GM18505 (cell line): ENCODE data around the gene PACS2.

Source experiments
- ATAC-seq: cut with Tn5 transposase; IDR thresholded peaks from one replicate; pipeline ENCODE4 v1.9.1; 2021; ENCODE audit not compliant: unreplicated experiment
- POLR2A ChIP-seq: IDR thresholded peaks from 4 replicates; pipeline ENCODE4 v1.6.1; 2011; ENCODE audit warnings: borderline replicate concordance; ENCODE audit not compliant: insufficient read depth, insufficient read length; ENCODE audit errors: extremely low read depth

PACS2 gene

DNA sequence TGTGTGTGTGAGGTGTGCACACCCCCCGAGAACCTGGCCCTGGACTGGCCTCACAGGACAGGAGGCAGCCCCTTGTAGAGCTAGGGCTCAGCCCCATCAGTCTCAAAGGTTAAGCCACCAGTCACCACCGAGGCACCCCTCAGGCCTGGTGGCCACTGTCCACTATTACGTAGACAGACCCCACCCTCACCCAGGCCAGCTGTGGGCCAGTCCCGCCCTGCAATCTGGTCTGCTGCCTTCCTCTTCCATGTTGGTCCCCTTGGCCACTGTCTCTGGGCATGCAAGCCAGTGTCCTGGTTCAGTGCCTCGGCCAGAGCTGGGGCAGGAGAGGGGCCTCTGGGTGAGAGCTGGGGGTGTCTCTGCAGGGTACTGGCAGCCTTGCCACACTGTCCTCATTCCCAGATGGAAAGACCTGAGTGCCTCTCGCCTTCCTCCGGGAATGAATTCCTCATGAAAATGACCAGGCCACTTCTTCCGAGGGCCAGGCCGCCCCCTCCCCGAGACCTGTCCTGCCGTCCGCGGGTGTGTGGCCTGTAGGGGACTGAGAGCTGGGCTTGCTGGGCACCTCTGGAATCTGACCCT, 82.9 kb downstream of the PACS2 start:
- no peak for ATAC-seq
- no peak for TF ChIP-seq POLR2A

DNA sequence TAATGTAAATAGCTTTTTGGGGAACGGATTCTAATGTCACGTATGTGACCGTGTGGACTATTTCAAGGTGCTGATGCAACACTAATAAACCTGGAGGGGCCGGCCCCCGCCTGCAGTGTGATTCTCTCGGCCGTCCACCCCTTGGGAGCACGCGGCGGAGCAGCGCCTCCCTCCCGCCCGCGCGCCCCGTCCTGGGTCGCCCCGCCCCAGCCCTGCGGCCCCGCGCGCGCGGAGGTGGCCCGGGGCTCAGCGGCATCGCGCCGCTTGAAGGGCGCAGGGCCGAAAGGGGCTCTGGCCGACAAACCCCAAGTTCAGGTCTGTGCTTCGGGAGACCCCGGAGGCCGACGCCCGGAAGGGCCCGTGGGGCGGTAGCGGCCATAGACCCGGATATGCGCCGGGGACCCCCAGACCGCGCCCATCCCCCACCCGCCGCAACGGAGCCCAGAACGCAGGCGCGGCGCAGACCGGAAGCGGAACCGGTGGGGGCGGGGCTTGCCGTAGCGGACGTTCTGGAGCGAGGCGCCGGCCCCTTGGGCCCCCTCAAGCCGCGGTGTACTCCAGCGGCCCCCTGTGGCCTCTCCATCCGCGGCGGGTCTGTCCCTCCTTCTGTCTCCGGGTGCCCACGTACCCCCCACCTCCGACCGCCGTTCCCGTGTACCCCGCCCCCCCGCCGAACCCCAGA, 83.6 kb downstream of the PACS2 start, which contains the start of gene TEX22:
TSS of gene TEX22 (plus strand) at position 495 of the 682 bp plus-strand sequence. CDS start 803 bp downstream, outside the sequence.
- TF ChIP-seq POLR2A: peak; percentile 89
- peak; percentile 80 for ATAC-seq

DNA sequence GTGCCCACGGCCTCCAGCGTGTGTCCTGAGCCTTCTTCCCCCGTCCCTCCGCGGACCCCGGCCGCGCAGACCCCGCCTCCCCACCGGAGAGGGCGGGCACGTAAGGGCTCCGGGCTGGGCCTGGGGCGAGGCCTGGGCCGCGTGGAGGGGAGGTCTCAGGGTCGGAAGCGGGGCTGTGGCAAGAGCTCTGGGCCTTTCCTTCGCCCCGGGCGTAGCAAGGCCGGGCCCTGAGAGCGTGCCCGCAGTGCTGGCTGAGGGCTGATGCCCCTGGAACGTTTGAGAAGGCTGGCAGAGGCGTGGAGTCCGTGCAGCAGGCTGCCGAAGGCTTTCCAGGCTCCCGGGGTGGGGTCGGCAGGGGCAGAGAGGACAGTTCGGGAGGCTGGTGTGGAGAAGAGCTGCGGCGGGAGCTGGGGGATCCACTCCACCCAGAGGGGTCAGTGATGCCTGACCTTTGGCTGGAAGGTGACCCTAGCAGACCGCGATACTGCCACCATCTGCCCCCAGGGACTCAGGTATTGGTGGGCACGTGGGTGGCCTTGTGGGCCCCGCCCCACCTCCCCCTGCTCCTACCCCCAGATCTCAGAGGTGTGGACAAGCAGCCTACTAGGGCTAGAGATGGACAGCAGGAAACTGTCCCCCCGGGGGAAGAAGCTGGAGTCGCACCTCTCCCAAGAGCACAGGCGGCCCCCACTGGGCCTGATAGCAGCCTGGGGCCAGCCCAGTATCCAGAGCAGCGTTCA, 84.3 kb downstream of the PACS2 start:
- TF ChIP-seq POLR2A: no peak
- peak; percentile 31 for ATAC-seq

DNA sequence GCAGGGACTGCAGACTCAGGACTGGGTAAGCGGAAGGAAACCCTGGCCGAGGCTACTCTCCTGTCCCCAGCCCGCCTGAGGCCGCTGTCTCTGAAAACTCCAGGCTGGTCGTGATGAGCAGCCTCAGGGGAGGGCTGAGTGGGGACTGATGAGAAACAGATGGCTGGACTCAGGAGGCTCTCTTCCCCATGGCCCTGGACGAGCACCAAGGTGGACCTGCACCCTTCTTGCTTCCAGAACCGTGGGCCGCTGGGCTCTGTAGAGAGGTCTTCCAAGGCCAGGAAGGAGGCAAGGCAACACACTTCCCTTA, 84.9 kb downstream of the PACS2 start:
- TF ChIP-seq POLR2A: no peak
- ATAC-seq: no peak

DNA sequence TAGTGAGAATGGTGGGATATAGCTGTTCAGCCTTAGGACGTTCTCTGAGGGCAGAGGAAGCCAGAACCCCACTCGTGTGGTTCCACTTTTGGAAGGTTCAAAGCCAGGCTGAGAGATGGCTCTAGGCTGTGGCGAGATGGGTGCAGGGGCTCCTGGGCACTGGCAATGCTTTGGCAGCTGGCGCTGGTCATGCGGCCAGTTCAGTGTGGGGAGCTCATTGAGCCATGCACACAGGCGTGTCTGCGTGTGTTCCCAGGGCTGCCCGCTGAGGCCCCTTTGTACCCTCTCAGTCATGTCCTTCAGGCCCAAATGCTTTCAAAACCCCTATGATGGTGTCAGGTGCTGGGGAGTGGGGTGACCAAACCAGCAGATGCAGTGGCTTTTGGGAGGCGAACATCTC, 85.5 kb downstream of the PACS2 start:
- no peak for TF ChIP-seq POLR2A
- no peak for ATAC-seq

DNA sequence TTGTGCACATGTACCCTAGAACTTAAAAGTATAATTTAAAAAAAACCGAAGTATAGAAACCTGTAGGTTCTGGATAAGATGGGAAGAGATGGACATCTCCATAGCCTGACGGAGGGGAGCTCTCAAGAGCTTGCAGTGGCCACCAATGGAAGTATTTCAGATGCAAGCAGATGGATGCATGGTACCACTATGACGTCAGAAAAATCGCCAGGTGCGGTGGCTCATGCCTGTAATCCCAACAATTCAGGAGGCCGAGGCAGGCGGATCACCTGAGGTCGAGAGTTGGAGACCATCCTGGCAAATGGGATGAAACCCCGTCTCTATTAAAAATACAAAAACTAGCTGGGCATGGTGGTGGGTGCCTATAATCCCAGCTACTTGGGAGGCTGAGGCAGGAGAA, 87.2 kb downstream of the PACS2 start:
- ATAC-seq: no peak
- TF ChIP-seq POLR2A: no peak

DNA sequence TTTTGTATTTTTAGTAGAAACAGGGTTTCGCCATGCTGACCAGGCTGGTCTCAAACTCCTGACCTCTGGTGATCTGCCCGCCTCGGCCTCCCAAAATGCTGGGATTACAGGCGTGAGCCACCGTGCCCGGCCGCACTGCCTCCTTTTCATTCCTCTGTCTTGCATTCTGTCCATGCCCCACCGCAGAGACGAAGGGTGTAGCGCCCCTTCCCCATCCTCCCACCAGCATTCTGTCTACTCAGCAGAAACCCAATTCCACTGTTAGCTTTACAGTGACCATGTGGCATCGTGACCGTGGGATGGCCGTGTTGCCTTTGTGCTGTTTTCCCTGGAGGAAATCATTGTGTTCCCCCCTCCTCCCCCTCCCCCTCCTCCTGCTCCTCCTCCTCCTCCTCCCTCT, 94.0 kb downstream of the PACS2 start:
- ATAC-seq: no peak
- TF ChIP-seq POLR2A: no peak

DNA sequence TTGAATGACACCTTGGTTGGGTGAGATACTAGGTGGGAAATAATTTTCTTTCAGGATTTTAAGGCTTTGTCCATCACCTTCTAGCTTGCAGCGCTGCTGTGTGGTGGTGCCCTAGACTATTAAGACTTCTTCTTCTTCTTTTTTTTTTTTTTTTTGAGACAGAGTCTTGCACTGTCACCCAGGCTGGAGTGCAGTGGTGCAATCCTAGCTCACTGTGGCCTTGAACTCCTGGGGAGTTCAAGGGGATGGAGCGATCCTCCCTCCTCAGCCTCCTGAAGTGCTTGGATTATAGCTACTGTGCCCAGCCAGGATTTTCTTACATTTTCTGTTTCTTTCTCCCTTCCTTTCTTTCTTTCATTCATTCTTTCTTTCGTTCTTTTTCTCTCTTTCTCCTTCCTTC, 94.8 kb downstream of the PACS2 start:
- no peak for ATAC-seq
- no peak for TF ChIP-seq POLR2A

DNA sequence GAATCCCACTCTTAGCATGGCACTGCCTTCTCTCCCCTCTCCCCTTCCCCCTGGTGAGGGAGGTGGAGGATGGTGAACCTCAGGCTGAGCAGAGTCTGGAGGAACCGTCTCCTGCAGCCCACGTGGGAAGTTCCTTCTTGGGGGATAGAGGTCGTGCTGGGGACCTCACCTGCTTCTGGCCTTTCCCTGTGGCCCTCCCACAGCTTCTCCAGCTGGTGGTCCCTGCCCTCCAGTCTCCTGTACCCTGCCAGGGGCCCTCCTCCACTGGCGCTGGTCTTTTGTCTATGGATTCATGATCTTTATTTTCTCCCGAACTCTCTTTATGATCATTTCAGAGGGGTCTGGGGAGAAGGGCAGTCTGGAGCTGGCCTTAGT, 96.1 kb downstream of the PACS2 start:
- no peak for TF ChIP-seq POLR2A
- no peak for ATAC-seq

DNA sequence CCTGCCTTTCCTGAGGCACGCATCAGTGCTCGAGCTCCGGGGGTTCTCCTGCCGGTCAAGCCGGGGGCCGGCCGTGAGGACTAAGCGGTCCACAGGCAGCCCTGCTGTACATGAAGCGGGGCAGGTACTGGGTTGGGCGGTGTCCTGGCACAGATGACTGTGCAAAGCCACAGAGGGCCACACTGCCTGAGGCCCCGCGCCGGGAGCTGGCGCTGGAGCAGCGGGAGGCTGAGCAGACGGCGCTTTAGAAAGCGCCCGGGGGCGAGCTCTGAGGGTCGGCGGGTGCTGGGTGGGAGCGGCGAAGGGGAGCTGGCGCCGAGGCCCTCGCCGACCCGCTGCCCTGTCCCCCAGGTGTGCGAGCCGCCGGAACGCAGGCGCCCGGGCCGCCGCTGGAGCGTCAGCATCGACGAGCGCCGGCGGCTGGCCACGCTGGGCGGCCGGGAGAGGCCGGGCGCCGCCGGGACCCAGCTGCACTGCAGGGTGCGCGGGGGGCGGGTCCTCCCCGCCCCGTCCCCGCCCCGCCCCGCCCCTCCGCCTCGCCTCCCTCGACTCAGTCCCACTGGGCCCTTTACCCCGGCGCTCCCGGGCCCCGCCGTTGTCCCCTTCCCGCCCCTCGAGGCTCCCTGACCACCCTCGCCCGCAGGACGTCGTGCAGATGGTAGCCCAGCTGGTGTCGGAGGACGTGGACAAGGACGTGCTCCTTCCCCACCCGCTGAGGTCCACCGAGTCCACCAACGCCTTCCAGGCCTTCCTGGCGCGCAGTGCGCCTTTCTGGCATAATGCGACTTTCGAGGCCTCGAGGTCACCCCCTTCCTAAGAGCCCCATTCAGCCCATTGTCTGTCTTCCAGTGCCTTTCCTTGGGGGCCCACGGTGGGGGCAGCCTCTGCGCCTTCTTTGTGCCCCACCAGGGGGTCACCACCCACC, 96.7 kb downstream of the PACS2 start:
- TF ChIP-seq POLR2A: no peak
- no peak for ATAC-seq

DNA sequence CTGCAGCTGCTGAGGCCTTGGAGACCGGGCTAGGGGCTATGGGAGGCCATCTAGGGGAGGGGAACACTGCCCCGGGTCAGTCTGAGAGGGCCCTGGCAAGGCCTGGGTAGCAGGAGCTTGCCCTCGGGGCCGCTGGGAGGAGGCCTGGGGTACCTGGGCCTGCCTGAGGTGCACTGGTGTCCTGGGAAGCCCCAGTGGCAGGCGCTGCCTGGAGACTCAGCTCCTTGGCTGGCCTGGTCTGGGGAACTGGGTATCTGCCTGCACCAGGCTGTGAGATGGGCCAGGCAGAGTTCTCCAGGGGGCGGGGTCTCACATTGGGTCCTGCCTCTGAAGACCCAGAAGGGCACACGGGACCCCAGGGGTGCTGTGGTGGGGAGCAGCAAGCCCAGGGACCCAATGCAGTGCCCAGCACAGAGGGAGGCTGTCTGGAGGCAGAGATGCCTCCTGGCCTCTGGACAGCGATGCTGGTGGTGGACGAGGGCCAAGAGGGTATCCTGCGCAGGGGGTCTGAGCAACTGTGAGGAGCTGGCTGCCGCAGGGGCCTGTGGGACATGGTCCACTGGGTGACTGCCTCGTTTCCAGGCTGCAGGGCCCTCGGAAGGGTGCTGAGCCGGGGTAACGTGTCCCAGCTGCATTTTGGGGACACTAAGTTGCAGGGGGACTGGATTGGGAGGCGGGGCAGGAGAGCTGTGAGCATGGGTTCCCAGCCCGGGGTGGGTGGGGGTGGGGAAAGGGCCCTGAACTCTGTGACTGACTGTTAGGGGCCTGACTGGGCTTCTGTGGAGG, 97.6 kb downstream of the PACS2 start:
- no peak for ATAC-seq
- TF ChIP-seq POLR2A: no peak

DNA sequence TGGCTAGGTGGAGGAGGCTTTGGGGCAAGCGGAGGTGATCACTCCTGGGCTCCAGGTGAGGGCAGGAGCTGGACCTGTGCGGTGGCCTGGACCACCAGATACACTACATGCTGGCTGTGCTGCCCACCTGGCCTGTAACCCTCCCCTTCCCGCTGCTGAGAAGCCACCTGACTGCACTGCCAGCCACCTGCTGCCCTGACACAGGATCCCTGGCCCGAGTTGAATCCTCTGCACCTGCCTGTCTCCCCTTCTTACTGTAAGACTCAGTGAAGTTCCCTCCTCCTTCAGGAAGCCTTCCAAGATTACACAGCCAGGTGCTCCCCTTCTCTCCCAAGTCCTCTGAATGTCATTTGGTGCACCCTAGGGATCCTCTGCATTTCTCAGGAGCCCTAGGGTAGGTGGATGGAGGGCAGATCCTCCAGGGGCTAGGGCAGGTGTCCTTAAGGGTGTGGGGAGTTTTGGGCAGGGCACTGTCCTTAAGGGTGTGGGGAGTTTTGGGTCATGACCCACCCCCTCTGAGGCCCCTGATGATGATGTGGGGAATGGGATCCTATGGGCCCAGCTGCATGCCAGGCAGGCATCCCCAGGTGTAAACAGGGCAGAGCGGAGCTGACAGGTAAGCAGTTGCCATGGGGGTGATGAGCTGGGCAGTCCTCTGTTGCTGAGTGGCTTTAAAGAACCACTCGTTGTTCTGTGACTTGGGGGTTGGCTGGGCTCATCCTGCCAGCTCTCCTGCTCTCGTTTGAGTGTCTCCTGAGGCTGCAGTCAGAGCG, 98.4 kb downstream of the PACS2 start:
- no peak for ATAC-seq
- no peak for TF ChIP-seq POLR2A
